Transverse colon (tissue), 4 donors: Measurements from ENCODE around the gene RYR3. TPM values are rescaled to one million over a fixed set of nuclear protein-coding genes. Genes with fewer than 3 reads are reported as not detected.

Experiments used
- DNase-seq: peaks from one replicate; pipeline ENCODE4 v3.0.0-alpha.2; 2019
- H3K27ac ChIP-seq, 4 donors: fragments of 200-600 bp; sonication (generic); 2 replicates each; pipeline ENCODE4 v1.5.1; 2016 to 2018; ENCODE audit warnings: inconsistent platforms in 4 of 4
- H3K27me3 ChIP-seq: fragments of 200-600 bp; sonication (generic); 2 replicates; pipeline ENCODE4 v1.5.1; 2017; ENCODE audit warnings: inconsistent platforms
- H3K36me3 ChIP-seq, 4 donors: fragments of 200-600 bp; sonication (generic); 2 replicates each; pipeline ENCODE4 v1.5.1; 2017 to 2019; ENCODE audit warnings: inconsistent platforms in 4 of 4
- H3K4me1 ChIP-seq, 4 donors: fragments of 200-600 bp; sonication (generic); 2 replicates each; pipeline ENCODE4 v1.5.1; 2017 to 2020; ENCODE audit warnings: inconsistent platforms in 4 of 4
- H3K4me3 ChIP-seq, 4 donors: fragments of 200-600 bp; sonication (generic); 1 replicate in 1 of 4; 2 replicates in 3 of 4; pipeline versions ENCODE4 v1.5.1 to v1.6.1; 2017 to 2019; ENCODE audit warnings: inconsistent platforms in 4 of 4
- H3K9me3 ChIP-seq, 2 donors: fragments of 200-600 bp; sonication (generic); 2 replicates each; pipeline ENCODE4 v1.5.1; 2017 to 2019; ENCODE audit warnings: inconsistent platforms in 2 of 2
- CTCF ChIP-seq, 5 experiments: fragments of 200-600 bp in 3 of 5; fragments of 450-650 bp in 2 of 5; sonication (generic) in 3 of 5; IDR thresholded peaks; 1 replicate in 2 of 5; 2 replicates in 3 of 5; pipeline ENCODE4 v1.5.1; 2016 to 2017; ENCODE audit warnings: antibody characterized with exemption in 5 of 5, inconsistent platforms in 3 of 5, mild to moderate bottlenecking in 2 of 5, moderate library complexity in 1 of 5
- EP300 ChIP-seq: sonication (generic); formaldehyde crosslinking; IDR thresholded peaks from one replicate; pipeline ENCODE4 v1.6.1; 2017; ENCODE audit warnings: antibody characterized with exemption, low read depth
- POLR2A ChIP-seq: fragments of 450-650 bp; IDR thresholded peaks from one replicate; pipeline ENCODE4 v1.6.1; 2016; ENCODE audit warnings: antibody characterized with exemption, mild to moderate bottlenecking, moderate library complexity
- POLR2AphosphoS5 ChIP-seq, 3 donors: sonication (generic); formaldehyde crosslinking; IDR thresholded peaks; one replicate each; pipeline ENCODE4 v1.6.1; 2016; ENCODE audit warnings: antibody characterized with exemption in 3 of 3
- WGBS, 2 donors: methylation state at CpG; one replicate each; pipeline ENCODE4 v1.1.5; 2018; ENCODE audit warnings: low coverage in 1 of 2; 5-methylcytosine and 5-hydroxymethylcytosine counted together
- in situ Hi-C, 4 donors: fragments of 200-750 bp; cut with MboI; loops; one replicate each; pipeline versions ENCODE4 v1.15.0 to v1.15.1; 2017; ENCODE audit warnings: low sequenced_read_pairs in 3 of 4, low pct_ligation_motif_present in 1 of 4, low pct_unique_long_range_greater_than_20kb in 1 of 4
- intact Hi-C: fragments of 100-400 bp; cut with DNase I; formaldehyde crosslinking; loops from one replicate; pipeline ENCODE4 v1.15.1; 2023; ENCODE audit warnings: low total_unique reads
- total RNA-seq, 4 donors: library from RNA; depleted of rRNA; stranded (reverse); fragments of >200 nt; gene quantifications; one replicate each; pipeline ENCODE4 v1.1.0, GENCODE V29; 2016

Gene RYR3
- total RNA-seq, 4 donors from 2014 or later = 0.96 to 9.7 (median 5.4) TPM

DNA sequence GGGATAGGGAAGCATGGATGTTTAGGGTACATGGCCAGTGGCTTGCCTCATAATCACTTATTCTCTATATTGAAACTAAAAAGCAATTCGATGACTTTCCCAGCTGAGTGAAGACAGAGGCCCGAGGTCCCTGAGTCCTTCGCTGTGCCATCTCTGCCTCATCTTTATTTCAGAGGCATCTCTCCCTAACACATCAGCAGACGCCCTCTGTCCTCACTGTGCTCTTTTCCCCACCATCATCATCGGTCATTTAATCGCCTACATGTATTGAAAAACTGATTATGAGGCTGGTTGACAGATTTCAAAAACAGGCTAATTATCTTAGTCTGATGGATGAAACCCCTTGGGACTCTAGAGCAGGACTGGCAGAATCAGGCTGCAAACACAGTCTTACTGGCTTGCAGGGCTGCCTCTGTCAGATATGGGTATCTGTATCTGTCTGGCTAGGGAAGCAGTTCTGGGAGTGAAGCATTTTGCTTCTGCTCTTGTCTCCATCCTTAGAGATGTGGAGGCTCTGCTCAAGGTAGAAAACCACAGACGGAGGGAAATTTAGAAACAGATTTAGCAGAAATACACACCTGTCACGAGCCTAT lies 366.6 kb downstream of the RYR3 start:
- WGBS, 2 donors = 60 to 79% methylated on average over 1 to 8 of the region's 8 CpGs
- Histone ChIP-seq H3K9me3 (no peaks in the 10 kb centered on the region), H3K36me3 (no peaks in the 10 kb centered on the region), H3K27ac (no peak overlapping the region), H3K27me3 (no peaks in the 10 kb centered on the region), H3K4me1 (no peaks in the 10 kb centered on the region), H3K4me3 (no peak overlapping the region)
- no peak for DNase-seq
- intact Hi-C loops = no loop called here
- no peak for TF ChIP-seq POLR2A
- TF ChIP-seq POLR2AphosphoS5 (IDR thresholded peaks at IDR 0.05) = no peak
- TF ChIP-seq EP300 = no peak
- no peak for TF ChIP-seq CTCF (IDR thresholded peaks at IDR 0.05)
- in situ Hi-C loops = no loop called here

DNA sequence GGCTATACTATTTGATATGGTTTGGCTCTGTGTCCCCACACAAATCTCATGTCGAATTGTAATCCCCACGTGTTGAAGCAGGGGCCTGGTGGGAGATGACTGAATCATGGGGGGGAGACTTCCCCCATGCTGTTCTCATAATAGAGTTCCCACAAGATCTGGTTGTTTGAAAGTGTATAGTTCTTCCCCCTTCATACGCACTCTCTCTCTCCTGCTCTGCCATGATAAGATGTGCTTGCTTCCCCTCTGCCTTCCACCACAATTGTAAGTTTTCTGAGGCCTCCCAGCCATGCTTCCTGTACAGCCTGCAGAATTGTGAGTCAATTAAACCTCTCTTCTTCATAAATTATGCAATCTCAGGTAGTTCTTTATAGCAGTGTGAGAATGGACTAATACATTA lies 367.4 kb downstream of the RYR3 start:
- WGBS, 2 donors = 55 to 58% methylated on average over 2 to 3 of the region's 3 CpGs
- Histone ChIP-seq H3K9me3 (no peaks in the 10 kb centered on the region), H3K4me1 (no peaks in the 10 kb centered on the region), H3K27ac (no peak overlapping the region), H3K4me3 (no peak overlapping the region), H3K27me3 (no peaks in the 10 kb centered on the region), H3K36me3 (no peaks in the 10 kb centered on the region)
- intact Hi-C loops (no loop called here), in situ Hi-C loops (no loop called here)
- no peak for DNase-seq
- TF ChIP-seq EP300 (no peak), POLR2AphosphoS5 (IDR thresholded peaks at IDR 0.05) (no peak), CTCF (IDR thresholded peaks at IDR 0.05) (no peak), POLR2A (no peak)

- Histone ChIP-seq H3K27ac (no peak overlapping the region), H3K27me3 (no peaks in the 10 kb centered on the region), H3K4me1 (no peaks in the 10 kb centered on the region), H3K36me3 (no peaks in the 10 kb centered on the region), H3K9me3 (no peaks in the 10 kb centered on the region), H3K4me3 (no peak overlapping the region)
- intact Hi-C loops (no loop called here), in situ Hi-C loops (no loop called here)
- 75 to 80% methylated on average over 2 to 5 of the region's 5 CpGs for WGBS, 2 donors
- DNase-seq = no peak
- TF ChIP-seq EP300 = no peak
- no peak for TF ChIP-seq POLR2AphosphoS5 (IDR thresholded peaks at IDR 0.05)
- TF ChIP-seq POLR2A = no peak
- TF ChIP-seq CTCF (IDR thresholded peaks at IDR 0.05) = no peak
These were observed 367.8 kb downstream of the RYR3 start for GRCh38 chr15:33678602-33679001.

- DNase-seq = no peak
- Histone ChIP-seq H3K27me3 (no peaks in the 10 kb centered on the region), H3K4me3 (no peak overlapping the region), H3K36me3 (no peaks in the 10 kb centered on the region), H3K4me1 (no peaks in the 10 kb centered on the region), H3K27ac (no peak overlapping the region), H3K9me3 (no peaks in the 10 kb centered on the region)
- intact Hi-C loops (no loop called here), in situ Hi-C loops (no loop called here)
- TF ChIP-seq EP300 (no peak), POLR2A (no peak)
- WGBS, 2 donors = 33 to 42% methylated on average over 1 to 2 of the region's 2 CpGs
These were observed 368.3 kb downstream of the RYR3 start for GRCh38 chr15:33679061-33679460.

GRCh38 chr15:33680336-33680735 lies 369.6 kb downstream of the RYR3 start:
- no peaks in the 10 kb centered on the region for H3K27me3 ChIP-seq
- no peaks in the 10 kb centered on the region for H3K4me1 ChIP-seq
- H3K36me3 ChIP-seq = no peaks in the 10 kb centered on the region
- no peaks in the 10 kb centered on the region for H3K9me3 ChIP-seq
- no peak for TF ChIP-seq POLR2AphosphoS5 (IDR thresholded peaks at IDR 0.05)
- no peak for TF ChIP-seq POLR2A
- TF ChIP-seq EP300 = no peak
- no peak for TF ChIP-seq CTCF (IDR thresholded peaks at IDR 0.05)
- no peak overlapping the region for H3K4me3 ChIP-seq
- DNase-seq = no peak
- no peak overlapping the region for H3K27ac ChIP-seq
- in situ Hi-C loops = no loop called here
- intact Hi-C loops = no loop called here
- 65% methylated on average over 5 of the region's 5 CpGs; no CpG with 5 or more reads in 1 of the 2 donors for WGBS, 2 donors
